ENCODE data around the gene PLCH1. TPM values are rescaled to one million over a fixed set of nuclear protein-coding genes. Genes with fewer than 3 reads are reported as not detected.
"Not testable (repeated sequence)": the region's sequence is repeated elsewhere in the genome, so short reads cannot be mapped to it uniquely, and the experiment has no call there.

Gene PLCH1
- total RNA-seq, 1 donor from 2014 or later = 1.1 TPM

DNA sequence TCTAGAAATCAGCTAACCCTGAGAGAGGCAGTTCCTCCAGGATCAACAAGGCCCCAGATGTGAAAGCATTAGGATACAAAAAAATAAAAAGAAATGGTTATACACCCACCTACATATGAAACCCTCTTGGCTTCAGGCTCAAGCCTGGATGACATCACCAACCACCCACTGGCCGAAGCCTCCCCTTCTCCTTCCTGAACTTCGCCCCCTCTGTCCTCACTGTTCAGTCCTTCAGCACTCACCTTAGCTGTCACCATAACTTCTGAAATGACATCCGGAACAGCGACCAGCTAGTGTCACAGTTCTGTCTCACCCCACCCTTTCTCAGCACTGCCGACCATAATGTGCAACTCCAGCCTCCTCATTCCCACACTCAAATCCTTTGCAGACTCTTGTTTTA is 98.7 kb downstream of the PLCH1 start:
- TF ChIP-seq, protein P1, sequence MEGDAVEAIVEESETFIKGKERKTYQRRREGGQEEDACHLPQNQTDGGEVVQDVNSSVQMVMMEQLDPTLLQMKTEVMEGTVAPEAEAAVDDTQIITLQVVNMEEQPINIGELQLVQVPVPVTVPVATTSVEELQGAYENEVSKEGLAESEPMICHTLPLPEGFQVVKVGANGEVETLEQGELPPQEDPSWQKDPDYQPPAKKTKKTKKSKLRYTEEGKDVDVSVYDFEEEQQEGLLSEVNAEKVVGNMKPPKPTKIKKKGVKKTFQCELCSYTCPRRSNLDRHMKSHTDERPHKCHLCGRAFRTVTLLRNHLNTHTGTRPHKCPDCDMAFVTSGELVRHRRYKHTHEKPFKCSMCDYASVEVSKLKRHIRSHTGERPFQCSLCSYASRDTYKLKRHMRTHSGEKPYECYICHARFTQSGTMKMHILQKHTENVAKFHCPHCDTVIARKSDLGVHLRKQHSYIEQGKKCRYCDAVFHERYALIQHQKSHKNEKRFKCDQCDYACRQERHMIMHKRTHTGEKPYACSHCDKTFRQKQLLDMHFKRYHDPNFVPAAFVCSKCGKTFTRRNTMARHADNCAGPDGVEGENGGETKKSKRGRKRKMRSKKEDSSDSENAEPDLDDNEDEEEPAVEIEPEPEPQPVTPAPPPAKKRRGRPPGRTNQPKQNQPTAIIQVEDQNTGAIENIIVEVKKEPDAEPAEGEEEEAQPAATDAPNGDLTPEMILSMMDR (IDR thresholded peaks at IDR 0.05; ENCODE audit: partially characterized antibody, unreplicated experiment) = no peak
- Mint-ChIP-seq H3K36me3 (ENCODE audit: unreplicated experiment) (no peaks in the 10 kb centered on the region), H3K4me3 (ENCODE audit: unreplicated experiment) (no peak overlapping the region), H3K4me1 (ENCODE audit: low read depth, unreplicated experiment) (no peaks in the 10 kb centered on the region), H3K27me3 (ENCODE audit: unreplicated experiment) (no peaks in the 10 kb centered on the region), H3K27ac (ENCODE audit: unreplicated experiment) (no peak overlapping the region), H3K9me3 (ENCODE audit: unreplicated experiment) (no peaks in the 10 kb centered on the region)
- no peak for DNase-seq

DNA sequence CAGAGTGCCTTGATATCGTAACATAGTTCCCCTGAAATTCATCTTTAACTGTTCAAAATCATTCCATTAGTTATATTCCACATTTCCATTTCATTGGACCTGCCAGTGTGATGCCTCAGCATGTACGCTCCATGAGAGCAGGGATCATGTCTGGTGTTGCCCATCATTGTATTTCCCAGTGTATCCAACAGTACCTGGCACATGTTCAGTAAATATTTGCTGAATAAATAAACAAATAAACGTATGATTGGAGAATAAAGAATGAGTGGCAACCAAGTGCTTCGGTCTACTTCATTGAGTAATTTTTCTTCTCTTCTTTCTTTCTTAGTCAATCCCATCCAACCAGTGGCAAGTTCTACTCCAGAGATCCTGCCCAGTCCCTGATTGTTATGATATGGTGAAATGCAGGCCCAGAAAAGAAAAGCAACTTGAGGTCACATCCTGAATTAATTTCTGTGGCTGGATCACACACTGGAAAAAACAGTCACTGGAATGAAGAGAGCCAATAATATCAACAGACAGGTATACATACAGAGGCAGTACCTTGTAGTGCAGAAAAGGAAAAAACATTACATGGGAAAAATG is 101.2 kb downstream of the PLCH1 start:
- Mint-ChIP-seq H3K27ac (ENCODE audit: unreplicated experiment) (no peak overlapping the region), H3K9me3 (ENCODE audit: unreplicated experiment) (no peaks in the 10 kb centered on the region), H3K36me3 (ENCODE audit: unreplicated experiment) (no peaks in the 10 kb centered on the region), H3K4me3 (ENCODE audit: unreplicated experiment) (no peak overlapping the region), H3K27me3 (ENCODE audit: unreplicated experiment) (no peaks in the 10 kb centered on the region), H3K4me1 (ENCODE audit: low read depth, unreplicated experiment) (no peaks in the 10 kb centered on the region)
- no peak for DNase-seq
- TF ChIP-seq, protein P1 (IDR thresholded peaks at IDR 0.05; ENCODE audit: partially characterized antibody, unreplicated experiment) = no peak

- Mint-ChIP-seq H3K27ac (ENCODE audit: unreplicated experiment) (no peak overlapping the region), H3K9me3 (ENCODE audit: unreplicated experiment) (no peaks in the 10 kb centered on the region), H3K36me3 (ENCODE audit: unreplicated experiment) (no peaks in the 10 kb centered on the region), H3K27me3 (ENCODE audit: unreplicated experiment) (no peaks in the 10 kb centered on the region), H3K4me1 (ENCODE audit: low read depth, unreplicated experiment) (no peaks in the 10 kb centered on the region), H3K4me3 (ENCODE audit: unreplicated experiment) (no peak overlapping the region)
- no peak for DNase-seq
- TF ChIP-seq, protein P1 (IDR thresholded peaks at IDR 0.05; ENCODE audit: partially characterized antibody, unreplicated experiment) = no peak
Observed at GRCh38 chr3:155641956-155642355, 102.9 kb downstream of the PLCH1 start.

- no peaks in the 10 kb centered on the region for H3K27me3 Mint-ChIP-seq (ENCODE audit: unreplicated experiment)
- H3K4me1 Mint-ChIP-seq (ENCODE audit: low read depth, unreplicated experiment) = no peaks in the 10 kb centered on the region
- TF ChIP-seq, protein P1 (IDR thresholded peaks at IDR 0.05; ENCODE audit: partially characterized antibody, unreplicated experiment) = no peak
- H3K36me3 Mint-ChIP-seq (ENCODE audit: unreplicated experiment) = no peaks in the 10 kb centered on the region
- no peak overlapping the region for H3K27ac Mint-ChIP-seq (ENCODE audit: unreplicated experiment)
- H3K9me3 Mint-ChIP-seq (ENCODE audit: unreplicated experiment) = no peaks in the 10 kb centered on the region
- H3K4me3 Mint-ChIP-seq (ENCODE audit: unreplicated experiment) = no peak overlapping the region
- DNase-seq = no peak
Observed at GRCh38 chr3:155640098-155640497, 104.8 kb downstream of the PLCH1 start.

DNA sequence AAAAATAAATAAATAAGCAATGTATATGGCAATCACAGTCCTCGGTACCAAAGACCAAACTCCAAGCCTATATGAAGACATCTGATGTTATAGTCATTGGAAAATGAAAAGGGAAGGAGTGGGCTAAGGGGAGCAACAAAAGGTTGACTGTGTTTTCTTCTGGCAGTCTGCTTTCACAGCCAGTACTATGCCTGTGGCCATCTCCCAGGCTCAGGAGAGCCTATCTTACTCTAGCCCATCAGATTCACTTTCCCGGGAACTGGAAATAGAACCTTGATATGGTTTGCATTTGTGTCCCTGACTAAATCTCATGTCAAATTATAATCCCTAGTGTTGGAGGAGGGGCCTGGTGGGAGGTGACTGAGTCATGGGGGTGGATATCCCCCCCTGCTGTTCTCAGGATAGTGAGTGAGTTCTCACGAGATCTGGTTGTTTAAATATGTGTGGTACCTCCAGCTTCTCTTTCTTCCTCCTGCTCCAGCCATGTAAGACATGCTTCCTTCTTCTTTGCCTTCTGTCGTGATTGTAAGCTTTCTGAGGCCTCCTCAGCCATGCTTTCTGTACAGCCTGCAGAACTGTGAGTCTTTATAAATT is 105.3 kb downstream of the PLCH1 start:
- Mint-ChIP-seq H3K9me3 (ENCODE audit: unreplicated experiment) (no peaks in the 10 kb centered on the region), H3K4me1 (ENCODE audit: low read depth, unreplicated experiment) (no peaks in the 10 kb centered on the region), H3K27me3 (ENCODE audit: unreplicated experiment) (no peaks in the 10 kb centered on the region), H3K36me3 (ENCODE audit: unreplicated experiment) (no peaks in the 10 kb centered on the region), H3K4me3 (ENCODE audit: unreplicated experiment) (no peak overlapping the region), H3K27ac (ENCODE audit: unreplicated experiment) (no peak overlapping the region)
- TF ChIP-seq, protein P1 (IDR thresholded peaks at IDR 0.05; ENCODE audit: partially characterized antibody, unreplicated experiment) = no peak
- no peak for DNase-seq

GRCh38 chr3:155638461-155638860 is 106.4 kb downstream of the PLCH1 start:
- not testable (repeated sequence) for H3K9me3 Mint-ChIP-seq (ENCODE audit: unreplicated experiment); H3K27me3 Mint-ChIP-seq (ENCODE audit: unreplicated experiment); H3K4me1 Mint-ChIP-seq (ENCODE audit: low read depth, unreplicated experiment); DNase-seq; H3K27ac Mint-ChIP-seq (ENCODE audit: unreplicated experiment); H3K36me3 Mint-ChIP-seq (ENCODE audit: unreplicated experiment); H3K4me3 Mint-ChIP-seq (ENCODE audit: unreplicated experiment)
